Cerebellar cortex (tissue), 1 donor: ENCODE data around the gene FZR1.

Experiments
- DNase-seq: peaks from one replicate; pipeline ENCODE4 v3.0.0-alpha.2; 2015; ENCODE audit warnings: low spot score

The FZR1 gene

DNA sequence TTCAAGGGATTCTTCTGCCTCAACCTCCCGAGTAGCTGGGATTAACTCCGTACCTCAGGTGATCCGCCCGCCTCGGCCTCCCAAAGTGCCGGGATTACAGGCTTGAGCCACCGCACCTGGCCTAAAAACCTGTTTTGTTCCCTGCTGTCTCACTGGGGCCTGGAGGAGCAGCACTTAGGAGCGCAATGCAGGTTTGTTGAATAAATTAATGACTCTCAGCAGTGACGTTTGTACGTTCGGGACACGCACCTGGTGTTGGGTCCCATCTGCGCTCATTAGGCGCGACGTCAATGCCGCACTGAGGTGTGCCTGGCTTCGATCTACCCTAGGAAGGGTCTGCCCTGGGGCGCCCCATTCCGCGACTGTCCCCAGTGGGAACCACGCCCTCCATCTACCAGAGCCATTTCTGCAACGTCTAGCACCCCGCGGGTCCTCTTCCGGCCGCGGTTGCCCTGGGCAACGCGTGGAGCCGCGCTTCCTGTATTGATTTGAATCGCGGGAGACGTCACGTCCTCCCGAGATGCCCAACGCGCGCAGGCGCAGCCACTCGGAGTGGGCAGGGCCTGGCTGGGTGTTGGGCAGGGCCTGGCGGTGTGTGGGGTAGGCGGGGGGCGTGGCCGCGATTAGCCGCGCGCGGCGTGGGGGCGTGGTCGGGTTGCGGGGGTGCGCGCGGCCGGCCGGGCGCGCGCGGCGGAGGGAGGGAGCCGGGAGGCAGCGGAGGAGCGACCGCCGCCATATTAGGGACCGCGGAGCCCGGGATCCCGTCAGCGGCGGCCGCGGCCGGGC, at the start of gene FZR1:
TSS of gene FZR1 (plus strand) at position 714 of the 786 bp plus-strand sequence. CDS start 16,679 bp downstream, outside the sequence.
- peak; percentile 98 for DNase-seq

GRCh38 chr19:3456925-3457527, 49.1 kb upstream of the FZR1 start:
- no peak for DNase-seq

- peak; percentile 43 for DNase-seq
Measured at GRCh38 chr19:3457528-3458228, 48.4 kb upstream of the FZR1 start.

DNA sequence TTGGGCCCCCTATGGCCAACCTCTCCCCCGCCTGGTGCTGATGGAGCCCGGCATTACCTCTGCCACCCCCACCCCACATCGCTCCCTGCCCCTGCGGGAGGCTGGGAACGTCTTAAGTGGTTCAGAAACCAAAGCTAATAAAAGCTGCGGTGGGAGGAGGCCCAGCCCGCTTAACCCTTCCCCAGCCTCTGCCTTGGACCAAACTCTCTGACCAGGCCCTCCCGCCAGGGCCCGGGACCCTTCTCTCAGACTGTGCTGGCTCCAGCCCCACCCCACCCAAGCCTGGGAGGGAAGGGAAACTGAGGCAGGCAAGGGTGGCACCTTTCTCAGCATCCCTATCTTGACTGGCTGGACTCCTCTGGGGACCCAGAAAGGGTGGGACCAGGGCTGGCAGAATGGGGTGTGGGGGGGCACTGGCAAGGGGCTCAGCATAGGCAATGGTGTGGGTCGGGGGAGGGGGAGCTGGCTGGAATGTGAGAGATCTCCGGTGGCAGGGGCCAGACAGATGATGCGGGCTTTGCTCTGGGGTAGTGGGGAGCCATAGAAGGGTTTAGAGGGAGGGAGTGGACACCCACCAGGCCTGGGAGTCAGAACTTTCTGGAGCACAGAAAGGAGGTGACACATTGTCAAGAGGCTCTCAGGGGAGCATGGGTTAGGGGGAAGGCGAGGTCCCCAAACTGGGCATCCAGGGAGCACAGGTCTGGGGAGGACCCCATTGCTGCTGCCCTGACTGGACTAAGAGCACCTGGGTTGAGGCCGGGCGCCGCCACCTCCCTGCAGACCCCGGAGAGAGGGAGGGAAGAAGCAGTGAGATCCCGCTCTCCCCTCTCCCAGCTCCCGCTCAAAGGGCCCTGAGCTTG, 47.7 kb upstream of the FZR1 start:
- peak; percentile 49 for DNase-seq

DNA sequence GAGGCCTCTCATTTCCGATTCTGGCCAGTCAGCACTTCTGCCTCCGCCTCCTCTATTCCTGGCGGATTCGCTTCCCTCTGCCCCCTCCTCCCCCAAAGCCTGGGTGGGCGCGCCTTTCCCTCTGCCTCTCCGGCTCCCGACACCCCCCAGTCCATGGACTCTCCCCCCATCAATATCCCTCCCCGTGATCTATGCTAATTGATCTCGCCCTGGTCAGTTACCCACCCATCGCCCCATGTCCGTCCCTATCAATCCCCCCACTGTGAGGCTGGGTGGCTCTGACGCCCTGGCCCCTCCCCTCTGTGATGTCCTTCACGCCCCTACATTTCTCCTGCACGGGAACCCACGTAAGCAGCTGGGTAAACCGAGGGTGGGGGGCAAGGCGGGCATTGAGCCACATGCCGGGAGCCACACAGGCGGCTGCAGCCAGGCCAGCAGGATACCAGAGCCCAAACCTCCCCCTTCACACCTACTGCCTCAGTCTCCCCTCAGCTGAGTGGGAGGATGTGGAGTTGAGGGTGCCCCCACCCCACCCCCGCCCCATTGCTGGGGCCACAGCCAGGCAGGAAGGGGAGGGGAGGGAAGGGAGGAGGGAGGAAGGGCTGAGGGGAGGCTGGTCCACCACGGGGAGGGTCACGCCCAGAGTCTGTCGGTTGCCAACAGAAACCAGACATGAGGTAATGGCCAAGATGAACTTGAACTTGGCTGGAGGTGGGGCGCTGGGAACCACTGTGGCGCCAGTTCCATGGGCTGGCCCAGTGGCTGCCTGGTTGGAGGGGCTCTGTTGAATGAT, 46.8 kb upstream of the FZR1 start:
- peak; percentile 42 for DNase-seq

- DNase-seq: no peak
Measured at GRCh38 chr19:3459965-3460582, 46.0 kb upstream of the FZR1 start.

GRCh38 chr19:3462991-3463713, 43.0 kb upstream of the FZR1 start:
- DNase-seq: no peak

DNA sequence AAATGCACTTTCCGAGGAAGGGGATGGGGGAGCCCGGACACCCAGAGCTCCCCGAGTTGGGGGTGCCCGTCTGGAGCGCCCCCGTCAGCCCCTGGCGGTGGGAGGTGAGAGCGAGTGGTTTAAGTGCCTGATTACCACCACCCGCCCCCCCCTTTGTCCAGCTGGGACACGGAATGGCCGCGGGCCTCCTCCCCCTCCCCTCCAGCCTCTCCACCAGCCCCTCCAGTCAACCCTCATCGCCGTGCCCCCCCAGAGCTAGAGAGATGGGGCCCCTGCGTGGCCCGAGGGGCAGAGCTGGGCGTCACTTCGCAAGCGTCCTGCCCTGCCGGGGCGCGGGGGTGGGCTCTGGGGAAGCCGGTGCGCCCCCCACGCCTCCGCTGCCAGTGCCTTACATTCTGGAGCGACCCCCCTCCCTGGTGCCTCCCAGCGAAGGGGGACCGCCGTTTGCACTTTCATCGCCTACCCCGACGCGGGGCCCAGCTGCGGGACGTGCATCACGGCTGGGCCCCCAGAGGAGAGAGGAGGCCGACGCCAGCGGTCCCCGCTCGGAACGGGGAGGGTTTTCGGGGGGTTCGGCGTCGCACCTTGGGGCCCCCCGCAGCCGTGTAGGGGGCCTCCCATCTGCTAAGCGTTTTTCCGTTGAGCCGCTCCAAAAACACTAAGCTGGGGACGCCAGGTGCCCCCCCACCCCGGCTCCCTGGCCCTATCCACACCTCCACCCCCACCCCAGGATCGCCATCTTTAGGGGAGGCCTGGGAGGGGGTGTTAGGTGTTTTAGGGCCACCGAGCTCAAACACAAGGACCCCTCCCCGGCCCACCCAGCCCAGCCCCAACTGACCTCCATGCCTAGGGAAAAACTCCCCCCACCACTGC, 42.2 kb upstream of the FZR1 start:
- no peak for DNase-seq

DNA sequence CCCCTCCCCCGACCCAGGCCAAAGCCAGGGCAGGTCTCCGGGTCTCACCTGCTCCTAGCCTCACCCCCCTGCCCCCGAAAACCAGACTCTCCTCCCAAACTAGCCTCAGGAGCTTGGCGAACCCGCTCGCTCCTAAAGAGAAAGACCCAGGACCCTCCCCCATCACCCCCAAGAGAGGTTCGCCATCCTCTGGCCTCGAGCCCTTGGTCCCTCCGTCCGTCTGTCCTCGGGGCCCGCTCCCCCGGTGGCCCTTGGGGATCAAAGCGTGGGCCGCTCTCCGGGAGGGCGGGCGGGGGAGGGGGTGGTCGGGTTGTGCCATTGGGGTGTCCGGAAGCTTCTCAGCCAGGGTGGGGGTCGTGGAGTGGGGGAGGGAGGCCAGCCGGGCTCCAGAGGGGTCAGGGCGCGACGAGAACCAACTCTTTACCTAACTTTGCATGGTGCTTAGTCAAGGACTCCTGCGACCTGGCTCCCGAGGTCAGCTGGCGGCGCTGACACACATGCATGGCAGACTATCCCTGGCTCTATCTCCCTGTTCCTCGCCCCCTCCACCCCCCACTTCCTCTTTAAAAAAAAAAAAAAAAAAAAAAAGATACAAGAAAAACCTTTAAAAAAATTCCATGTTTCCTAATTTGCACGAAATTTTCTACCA, 41.4 kb upstream of the FZR1 start:
- no peak for DNase-seq

- no peak for DNase-seq
Measured at GRCh38 chr19:3465552-3465951, 40.6 kb upstream of the FZR1 start.

GRCh38 chr19:3466635-3467034, 39.5 kb upstream of the FZR1 start:
- no peak for DNase-seq

- no peak for DNase-seq
Measured at GRCh38 chr19:3467437-3468198, 38.5 kb upstream of the FZR1 start.

DNA sequence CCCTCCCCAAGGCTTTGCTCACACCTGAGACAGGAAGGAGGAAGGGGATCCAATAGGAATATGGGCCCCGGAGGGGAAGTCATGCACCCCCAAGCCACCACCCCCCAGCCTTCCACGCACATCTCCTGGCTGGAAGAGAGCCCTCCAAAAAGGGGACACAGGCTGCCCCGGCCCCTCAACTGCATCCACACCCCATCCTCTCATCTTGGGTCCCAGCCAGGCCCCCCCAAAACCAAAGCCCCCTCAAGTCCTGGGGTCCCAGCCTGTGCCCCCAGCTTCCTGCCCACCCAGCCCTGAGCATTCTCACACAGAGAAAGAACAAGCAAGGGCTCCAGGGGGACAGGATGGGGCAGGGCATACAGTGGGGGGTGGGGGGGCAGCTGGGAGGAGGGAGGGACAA, 37.9 kb upstream of the FZR1 start:
- DNase-seq: no peak

- no peak for DNase-seq
Measured at GRCh38 chr19:3469638-3470499, 36.2 kb upstream of the FZR1 start.

DNA sequence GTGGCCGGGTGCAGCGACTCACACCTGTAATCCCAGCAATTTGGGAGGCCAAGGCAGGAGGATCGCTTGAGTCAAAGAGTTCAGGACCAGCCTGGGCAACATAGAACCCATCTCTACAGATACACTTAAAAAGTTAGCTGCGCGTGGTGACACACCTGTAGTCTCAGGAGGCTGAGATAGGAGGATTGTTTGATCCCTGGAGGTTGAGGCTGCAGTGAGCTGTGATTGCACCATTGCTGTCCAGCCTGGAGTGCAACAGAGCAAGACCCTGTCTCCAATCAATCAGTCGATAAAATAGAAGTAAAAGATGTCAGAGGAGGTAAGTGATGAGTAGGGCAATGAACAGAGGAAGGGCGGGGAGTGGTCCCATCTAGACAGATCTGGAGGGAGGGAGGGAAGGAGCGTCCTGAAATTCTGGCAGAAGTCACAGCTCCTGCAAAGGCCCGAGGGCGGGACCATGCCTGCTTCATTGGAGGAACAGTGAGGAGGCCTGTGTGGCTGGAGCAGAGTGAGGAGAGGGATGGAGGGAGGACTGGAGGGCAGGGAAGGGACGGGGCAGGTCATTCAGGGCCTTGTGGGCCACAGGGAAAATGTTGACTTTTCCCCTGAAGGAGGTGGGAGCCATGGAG, 35.5 kb upstream of the FZR1 start:
- no peak for DNase-seq

- DNase-seq: no peak
Measured at GRCh38 chr19:3471954-3472655, 34.0 kb upstream of the FZR1 start.
